WERI-Rb-1 (cell line): ENCODE data around the gene SEC62.

Experiments used
- DNase-seq: peaks from one replicate; pipeline ENCODE4 v3.0.0-alpha.2; 2020
- H3K27ac ChIP-seq: fragments of 250-450 bp; sonication (Bioruptor Pico); 2 replicates; pipeline ENCODE4 v1.5.1; 2020; ENCODE audit warnings: mild to moderate bottlenecking, moderate library complexity
- H3K27me3 ChIP-seq: fragments of 250-450 bp; sonication (Bioruptor Pico); 2 replicates; pipeline ENCODE4 v1.5.1; 2021; ENCODE audit warnings: mild to moderate bottlenecking, low read depth, moderate library complexity; ENCODE audit not compliant: insufficient read depth, severe bottlenecking
- H3K36me3 ChIP-seq: fragments of 250-450 bp; sonication (Bioruptor Pico); 2 replicates; pipeline ENCODE4 v1.5.1; 2020; ENCODE audit warnings: mild to moderate bottlenecking, moderate library complexity
- H3K4me3 ChIP-seq: 2 replicates; pipeline ENCODE4 v1.5.1; 2011; ENCODE audit warnings: low read depth, mild to moderate bottlenecking, control low read depth, low read length
- H3K9me3 ChIP-seq: fragments of 250-450 bp; sonication (Bioruptor Pico); 2 replicates; pipeline ENCODE4 v1.5.1; 2021; ENCODE audit warnings: mild to moderate bottlenecking, moderate library complexity; ENCODE audit not compliant: severe bottlenecking
- CTCF ChIP-seq: IDR thresholded peaks from 2 replicates; pipeline ENCODE4 v1.5.1; 2011; ENCODE audit warnings: low read depth, mild to moderate bottlenecking, control low read depth, inconsistent platforms, low read length

Gene SEC62

DNA sequence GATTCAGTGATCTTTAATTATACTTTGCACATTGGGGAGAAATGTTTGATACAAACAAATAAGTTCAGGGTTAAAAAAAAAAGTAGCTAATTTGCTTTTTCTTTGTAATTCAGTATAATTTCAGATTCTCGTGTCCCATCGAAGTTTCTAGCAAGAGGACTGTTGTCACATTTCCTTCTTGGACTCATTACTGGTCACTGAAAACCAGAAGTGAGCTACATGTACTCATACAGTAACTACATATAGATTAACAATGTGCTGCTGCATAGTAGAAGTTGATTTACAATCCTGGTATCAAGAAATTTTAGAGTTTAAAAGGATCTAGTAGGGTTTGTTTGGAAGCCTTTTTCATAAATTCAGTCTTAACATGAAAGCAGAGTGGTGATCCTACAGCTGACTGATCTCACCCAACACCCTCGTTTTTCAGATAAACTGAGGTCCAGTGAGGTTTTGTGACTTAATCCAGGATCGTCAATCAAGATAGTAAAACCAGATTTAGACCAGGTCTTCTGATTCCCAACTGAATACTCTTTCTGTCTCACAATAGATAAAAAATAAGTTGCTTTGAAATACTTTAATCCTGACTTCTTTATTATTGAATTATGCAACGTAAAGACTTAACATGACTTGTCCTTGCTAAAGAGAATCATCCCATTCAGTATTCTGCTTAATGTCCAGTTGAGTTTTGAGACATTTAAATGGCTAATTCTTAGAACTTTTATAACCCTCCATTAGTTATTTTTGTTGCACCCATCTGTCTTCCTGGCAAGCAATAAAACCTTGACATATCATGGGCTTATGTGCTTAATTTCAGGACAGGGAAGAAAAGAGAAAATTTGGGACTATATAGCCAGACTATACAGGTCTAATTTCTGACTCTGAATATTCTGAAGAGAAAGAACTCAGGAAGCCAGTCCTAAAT lies 2.8 kb downstream of the SEC62 start:
- Histone ChIP-seq H3K4me3 (no peak overlapping the region), H3K27me3 (no peaks in the 10 kb centered on the region), H3K36me3 (peaks cover 13% of the 10 kb centered on the region), H3K9me3 (no peaks in the 10 kb centered on the region), H3K27ac (no peak overlapping the region)
- no peak for TF ChIP-seq CTCF
- DNase-seq: no peak

- no peak for DNase-seq
- Histone ChIP-seq H3K36me3 (peaks cover 24% of the 10 kb centered on the region), H3K4me3 (no peak overlapping the region), H3K27ac (no peak overlapping the region), H3K27me3 (no peaks in the 10 kb centered on the region), H3K9me3 (no peaks in the 10 kb centered on the region)
- TF ChIP-seq CTCF: no peak
Measured at GRCh38 chr3:169970847-169971246, 4.2 kb downstream of the SEC62 start.

DNA sequence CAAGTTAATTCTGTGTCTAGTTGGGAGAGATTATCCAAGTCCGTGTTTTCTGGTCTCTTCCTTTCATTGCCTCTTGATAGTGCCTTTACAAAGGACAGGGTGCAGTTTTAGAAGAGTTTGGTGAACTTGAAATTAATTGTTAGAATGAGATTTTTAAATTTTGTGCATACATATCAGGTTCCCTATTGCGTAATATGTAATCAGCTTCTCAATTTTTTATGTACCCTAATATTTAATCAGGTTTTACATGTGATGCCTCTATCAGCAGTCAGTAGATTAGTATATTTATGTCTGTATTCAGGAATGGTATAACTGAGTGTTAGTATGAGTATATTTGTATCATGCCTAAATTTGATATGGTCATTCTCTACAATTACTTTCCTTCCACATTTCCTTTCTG lies 4.9 kb downstream of the SEC62 start:
- TF ChIP-seq CTCF: no peak
- Histone ChIP-seq H3K27ac (no peak overlapping the region), H3K27me3 (no peaks in the 10 kb centered on the region), H3K4me3 (no peak overlapping the region), H3K9me3 (no peaks in the 10 kb centered on the region), H3K36me3 (peaks cover 31% of the 10 kb centered on the region)
- DNase-seq: no peak

DNA sequence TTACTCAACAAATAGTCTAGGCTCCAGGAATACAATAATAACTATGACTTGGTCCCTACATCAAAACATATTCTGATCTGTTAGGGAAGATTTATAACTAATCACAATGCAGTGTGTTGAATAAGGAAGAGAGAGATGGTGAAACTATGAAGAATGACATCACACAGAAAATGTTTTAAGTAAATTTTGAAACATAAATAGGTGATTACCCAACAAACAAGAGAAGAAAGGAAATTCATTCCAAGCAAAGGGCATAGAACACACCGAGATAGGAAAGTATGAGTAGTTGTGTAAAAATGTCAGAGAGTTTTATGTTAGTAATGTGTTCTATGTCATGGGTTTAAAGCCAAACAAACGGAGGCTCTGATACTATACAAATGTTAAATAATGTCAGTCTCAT lies 13.4 kb downstream of the SEC62 start:
- Histone ChIP-seq H3K36me3 (peaks cover 96% of the 10 kb centered on the region), H3K4me3 (no peak overlapping the region), H3K27ac (no peak overlapping the region), H3K9me3 (no peaks in the 10 kb centered on the region), H3K27me3 (no peaks in the 10 kb centered on the region)
- TF ChIP-seq CTCF: no peak
- DNase-seq: no peak

DNA sequence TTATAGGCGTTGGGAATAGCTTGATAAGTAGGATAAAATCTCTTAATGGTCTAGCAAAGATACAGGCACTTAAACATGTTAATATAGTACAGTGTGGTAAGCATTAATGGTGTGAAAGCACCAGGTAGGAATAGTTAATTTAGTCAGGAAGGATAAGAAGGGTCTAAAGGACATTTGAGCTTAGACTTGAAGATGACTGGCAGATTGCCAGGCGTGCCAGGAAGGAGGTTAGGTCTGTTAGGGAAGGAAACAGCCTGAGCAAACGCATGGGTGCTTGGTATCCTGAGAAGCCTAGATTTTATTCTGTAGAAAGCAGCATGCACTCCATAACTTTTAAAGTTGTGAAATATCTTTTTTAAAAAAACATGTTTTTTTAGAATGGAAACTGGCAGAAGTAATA lies 17.7 kb downstream of the SEC62 start:
- H3K36me3 ChIP-seq: peaks cover 81% of the 10 kb centered on the region
- no peaks in the 10 kb centered on the region for H3K9me3 ChIP-seq
- TF ChIP-seq CTCF: no peak
- no peak overlapping the region for H3K27ac ChIP-seq
- no peaks in the 10 kb centered on the region for H3K27me3 ChIP-seq
- no peak for DNase-seq
- H3K4me3 ChIP-seq: no peak overlapping the region
